ENCODE results near the gene KIAA0586.
"Not testable (repeated sequence)": the region's sequence is repeated elsewhere in the genome, so short reads cannot be mapped to it uniquely, and the experiment has no call there.

Gene KIAA0586

DNA sequence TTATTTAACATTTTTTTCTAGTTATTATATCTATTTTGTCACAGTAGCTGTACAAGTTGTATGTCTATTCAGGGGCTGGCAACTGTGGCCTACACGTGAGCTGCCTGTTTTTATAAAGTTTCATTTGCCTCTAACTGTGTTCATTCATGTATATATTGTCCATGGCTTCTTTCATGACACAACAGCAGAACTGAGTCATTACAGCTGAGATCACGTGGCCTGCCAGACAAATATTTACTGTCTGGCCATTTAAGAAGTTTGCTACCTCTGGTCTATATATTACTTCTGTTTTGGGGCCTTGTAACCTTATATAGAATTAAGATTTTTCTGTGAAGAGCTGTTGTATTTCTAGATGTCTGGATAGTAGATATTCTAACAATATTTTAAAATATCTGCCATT lies 37.9 kb downstream of the KIAA0586 start:
- DNase-seq, result no peak

DNA sequence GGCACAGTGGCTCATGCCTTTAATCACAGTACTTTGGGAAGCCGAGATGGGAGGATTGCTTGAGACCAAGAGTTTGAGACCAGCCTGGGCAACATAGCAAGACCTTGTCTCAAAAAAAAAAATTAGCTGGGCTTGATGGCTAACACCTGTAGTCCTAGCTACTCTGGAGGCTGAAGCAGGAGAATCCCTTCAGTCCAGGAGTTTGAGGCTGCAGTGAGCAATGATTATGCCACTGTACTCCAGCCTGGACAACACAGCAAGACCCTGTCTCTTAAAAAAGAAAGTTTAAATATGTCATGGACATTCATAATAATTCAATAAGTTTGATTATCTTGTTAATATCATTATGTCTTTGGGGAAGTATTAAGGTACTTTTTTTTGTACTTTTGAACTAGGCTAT lies 38.9 kb downstream of the KIAA0586 start:
- no peak for DNase-seq

DNA sequence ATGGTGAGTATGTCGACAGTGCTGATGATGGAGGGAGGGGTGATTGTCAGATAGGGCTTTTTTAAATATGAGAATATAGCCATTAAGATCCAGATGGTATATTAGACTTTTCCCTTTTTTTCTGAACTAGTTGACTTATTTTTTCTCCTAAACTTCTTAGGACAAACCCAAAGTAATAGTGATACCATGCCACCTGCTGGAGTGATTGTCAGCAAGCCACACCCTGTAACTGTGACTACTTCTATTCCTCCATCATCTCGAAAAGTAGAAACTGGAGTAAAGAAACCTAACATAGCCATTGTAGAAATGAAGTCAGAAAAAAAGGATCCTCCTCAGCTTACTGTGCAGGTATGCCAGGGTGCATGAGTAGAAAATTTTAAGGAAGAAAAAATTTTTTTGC lies 40.1 kb downstream of the KIAA0586 start:
- no peak for DNase-seq

DNA sequence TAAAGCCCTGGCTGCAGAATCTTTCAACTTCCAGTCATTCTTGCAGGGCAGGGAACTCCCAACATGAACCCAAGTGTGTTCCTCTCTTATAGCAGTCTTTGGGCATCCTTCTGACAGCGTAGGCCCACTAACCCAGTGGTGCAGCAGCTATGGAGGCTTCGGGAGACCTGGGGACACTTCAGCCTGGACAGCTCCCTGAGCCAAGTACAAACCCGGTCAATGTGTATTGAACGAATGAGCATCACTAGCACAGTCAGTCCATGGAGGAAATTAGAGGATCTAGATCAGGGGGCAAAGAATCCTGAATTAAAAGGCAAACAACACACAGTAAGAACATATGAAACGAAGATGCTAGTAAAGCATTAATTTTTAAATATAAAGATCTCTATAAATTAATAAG lies 41.8 kb downstream of the KIAA0586 start:
- DNase-seq, result no peak

DNA sequence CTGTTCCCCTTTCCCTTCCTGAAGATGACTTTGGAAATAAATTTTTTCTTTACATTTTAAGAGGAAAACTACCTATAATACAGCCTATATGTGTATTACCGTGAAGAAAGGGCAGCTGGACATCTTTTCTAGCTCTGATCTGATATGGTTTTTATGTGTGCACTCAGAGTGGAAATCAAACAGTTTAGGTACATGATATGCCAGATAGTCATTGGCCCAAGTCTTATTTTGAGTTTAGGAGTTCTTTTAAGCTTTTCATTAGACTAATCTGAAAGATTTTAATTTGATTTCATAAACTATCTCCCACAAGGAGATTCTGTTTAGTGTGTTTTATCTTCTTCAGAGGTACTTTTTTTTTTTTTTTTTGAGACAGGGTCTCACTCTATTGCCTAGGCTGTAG lies 48.8 kb downstream of the KIAA0586 start:
- no peak for DNase-seq

DNA sequence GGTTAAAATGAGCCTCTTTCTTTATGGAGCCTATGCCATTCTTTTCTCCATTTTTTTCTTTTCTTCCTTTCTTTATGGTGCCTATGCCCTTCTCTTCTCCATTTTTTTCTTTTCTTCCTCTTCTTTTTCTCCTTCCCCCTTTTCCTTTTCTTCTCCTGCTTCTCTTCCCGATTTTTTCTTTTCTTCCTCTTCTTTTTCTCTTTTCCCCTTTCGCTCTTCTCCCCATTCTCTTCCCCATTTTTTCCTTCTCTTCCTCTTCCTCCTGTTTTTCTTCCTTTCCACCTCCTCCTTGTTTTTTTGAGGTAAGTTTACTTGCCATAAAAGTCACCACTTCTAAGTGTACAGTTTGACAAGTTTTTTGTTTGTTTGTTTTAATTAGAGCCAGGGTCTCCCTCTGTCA lies 50.1 kb downstream of the KIAA0586 start:
- DNase-seq, result no peak

DNA sequence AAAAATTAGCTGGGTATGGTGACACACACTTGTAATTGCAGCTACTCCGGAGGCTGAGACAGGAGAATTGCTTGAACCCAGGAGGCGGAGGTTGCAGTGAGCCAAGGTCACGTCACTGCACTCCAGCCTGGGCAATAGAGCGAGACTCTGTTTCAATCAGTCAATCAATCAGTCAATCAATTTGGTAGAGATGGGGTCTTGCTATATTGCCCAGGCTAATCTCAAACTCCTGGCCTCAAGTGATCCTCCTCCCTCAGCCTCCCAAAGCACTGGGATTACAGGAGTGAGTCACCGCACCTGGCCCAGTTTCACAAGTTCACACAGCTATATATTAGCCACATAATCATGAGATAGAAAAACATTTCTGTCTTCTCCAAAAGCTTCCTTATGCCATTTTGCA lies 50.8 kb downstream of the KIAA0586 start:
- not testable (repeated sequence) for DNase-seq

DNA sequence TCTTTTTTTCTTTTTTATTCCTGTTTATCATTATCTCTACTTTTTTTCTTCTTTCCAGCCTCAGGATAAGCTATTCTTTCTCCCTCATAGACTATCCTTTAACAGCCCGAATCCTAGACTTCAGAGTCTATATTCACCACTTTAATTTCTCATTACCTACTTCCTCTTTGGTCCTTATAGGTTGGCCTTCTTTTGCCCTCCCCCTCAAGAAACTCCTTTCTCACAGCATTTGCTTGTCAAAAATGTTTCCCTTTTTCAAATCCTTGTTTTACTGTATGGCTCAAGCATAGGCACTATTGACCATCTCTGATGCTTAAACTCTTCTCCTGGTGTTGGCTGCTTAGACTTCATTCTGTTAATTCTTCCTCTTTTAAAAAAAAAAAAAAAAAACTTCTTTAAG lies 52.5 kb downstream of the KIAA0586 start:
- DNase-seq, result no peak

DNA sequence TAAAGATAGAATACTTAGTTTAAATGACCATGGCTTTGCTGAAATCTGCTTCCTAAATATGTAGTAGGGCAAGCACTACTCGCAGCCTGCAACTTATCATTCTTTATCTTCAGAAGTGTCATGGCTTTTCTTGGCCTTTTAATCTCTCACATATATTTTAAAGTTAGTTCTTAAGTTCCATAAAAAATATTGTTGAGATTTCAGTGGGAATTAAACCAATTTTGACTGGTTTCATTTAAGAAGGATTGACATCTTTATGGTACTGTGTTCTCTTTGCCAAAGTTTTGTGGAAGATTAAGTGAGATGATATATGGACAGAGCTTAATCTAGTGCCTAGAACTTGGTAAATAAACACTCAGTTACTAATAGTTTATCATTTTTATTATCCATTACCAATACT lies 56.7 kb downstream of the KIAA0586 start:
- no peak for DNase-seq

DNA sequence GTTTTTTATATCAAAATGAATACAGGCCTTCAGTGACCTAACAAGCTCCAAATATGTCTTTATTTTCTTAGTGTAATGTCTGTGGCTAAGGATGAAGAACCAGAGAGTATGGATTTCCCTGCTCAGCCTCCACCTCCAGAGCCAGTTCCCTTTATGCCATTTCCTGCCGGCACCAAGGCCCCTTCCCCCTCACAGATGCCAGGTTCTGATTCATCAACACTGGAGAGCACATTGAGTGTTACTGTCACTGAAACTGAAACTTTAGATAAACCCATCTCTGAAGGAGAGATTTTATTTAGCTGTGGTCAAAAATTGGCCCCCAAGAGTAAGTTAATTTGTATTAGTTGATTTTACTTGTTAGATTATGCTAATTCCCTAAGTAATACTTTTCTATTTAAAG lies 61.0 kb downstream of the KIAA0586 start:
- DNase-seq, result no peak

DNA sequence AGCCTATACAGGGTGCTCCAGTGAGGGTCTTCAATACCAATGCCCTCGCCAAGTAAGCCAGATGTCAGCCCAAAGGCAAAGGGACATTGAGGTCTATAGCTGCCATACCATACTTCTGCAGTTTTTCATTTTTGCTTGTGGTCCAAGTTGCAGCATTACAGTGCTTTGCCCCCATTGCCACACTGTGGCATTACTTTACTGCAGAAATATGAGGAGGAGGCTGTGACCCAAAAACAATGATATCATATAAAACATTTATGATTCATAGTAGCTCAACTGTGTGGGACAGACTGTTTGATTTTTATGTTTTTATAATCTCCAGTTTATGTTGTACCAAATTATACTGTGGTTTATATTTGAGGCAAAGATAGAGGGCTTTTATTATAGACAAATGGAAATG lies 64.1 kb downstream of the KIAA0586 start:
- DNase-seq, result no peak

DNA sequence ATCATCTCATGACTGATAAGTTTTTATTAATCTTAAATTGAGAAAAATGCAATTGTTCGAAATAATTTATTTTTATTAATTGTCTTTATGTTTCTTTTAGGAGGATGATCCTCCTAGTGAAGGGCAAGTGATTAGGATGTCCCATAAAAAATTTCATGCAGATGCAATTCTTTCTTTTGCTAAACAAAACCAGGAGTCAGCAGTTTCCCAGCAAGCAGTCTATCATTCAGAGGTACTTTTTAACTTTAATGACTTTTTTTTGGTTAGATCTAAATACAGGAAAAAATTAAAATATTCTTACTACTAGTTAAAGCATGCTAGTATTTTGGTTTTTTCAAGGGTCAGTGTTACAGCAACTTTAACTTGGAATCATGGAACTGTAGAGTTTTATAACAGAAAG lies 64.5 kb downstream of the KIAA0586 start:
- no peak for DNase-seq

DNA sequence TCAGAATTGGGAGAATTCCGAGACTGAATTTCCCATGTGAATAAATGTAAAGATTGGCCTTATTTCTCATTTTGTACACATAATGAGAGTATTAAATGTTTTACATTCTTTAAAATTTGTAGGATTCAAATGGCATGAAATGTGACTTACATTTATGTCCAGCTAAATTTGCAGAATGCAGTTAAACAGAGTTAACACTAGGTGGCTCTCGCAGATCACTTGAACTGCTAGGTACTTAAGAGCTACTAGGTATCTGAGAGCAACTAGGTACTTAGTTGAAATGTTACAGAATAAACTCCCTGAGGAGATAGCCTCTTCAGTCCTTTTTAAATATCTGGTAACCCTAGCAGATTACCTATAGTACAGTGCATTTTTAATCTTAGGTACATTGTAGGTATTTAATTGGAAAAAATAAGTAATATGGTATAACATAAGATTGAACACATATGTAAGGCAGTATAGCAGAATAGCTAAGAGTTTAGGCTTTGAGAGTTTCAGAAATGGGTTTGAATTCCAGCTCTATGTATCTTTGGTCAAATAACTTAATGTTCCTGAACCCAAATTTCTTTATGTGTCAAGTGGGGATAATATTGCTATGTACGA lies 73.8 kb downstream of the KIAA0586 start:
- DNase-seq, result peak; percentile 42 to 60

DNA sequence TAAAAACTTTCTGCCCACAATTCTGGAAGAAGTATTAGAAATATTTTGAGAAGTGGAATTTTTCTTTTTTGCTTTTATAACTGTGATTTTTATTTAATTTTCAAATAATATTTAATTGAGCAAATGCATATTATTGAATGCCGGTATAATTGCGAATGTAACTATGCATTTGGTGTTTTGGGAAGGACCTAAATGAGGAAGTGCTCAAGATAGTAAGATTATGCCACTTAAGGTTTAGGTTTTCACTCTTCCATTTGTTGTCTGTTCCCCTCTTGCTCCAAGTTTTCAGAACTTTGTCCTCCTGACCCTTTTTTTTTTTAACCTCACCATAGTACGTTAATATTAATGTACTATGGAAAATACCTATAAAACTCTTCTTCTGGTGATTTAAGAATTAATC lies 85.8 kb downstream of the KIAA0586 start:
- no peak for DNase-seq

DNA sequence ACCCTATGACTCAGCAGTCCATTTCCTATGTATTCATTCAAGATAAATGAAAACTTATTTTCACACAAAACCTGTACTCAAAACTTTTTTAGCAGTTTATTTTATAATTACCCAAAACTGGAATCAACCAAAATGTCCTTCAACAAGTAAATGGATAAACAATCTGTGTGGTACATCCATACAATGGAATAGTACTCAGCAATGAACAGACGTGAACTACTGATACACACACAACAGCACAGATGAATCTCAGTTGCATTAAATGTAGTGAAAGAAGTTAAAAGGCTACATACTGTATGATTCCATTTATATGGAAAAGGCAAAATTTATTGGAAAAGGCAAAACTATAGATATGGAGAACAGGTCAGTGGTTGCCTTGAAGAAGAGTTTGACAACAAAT lies 90.1 kb downstream of the KIAA0586 start:
- DNase-seq, result no peak

DNA sequence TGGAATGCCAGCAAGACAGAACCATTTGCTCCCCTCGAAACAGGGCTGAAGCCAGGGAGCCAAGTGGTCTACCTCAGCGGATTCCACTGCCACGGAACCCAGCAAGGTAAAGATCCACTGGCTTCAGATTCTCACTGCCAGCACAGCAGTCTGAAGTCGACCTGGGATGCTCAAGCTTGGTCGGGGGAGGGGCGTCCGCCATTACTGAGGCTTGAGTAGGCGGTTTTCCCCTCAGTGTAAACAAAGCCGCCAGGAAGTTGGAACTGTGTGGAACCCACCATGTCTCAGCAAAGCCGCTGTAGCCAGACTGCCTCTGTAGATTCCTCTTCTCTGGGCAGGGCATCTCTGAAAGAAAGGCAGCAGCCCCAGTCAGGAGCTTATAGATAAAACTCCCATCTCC lies 98.2 kb downstream of the KIAA0586 start:
- not testable (repeated sequence) for DNase-seq

DNA sequence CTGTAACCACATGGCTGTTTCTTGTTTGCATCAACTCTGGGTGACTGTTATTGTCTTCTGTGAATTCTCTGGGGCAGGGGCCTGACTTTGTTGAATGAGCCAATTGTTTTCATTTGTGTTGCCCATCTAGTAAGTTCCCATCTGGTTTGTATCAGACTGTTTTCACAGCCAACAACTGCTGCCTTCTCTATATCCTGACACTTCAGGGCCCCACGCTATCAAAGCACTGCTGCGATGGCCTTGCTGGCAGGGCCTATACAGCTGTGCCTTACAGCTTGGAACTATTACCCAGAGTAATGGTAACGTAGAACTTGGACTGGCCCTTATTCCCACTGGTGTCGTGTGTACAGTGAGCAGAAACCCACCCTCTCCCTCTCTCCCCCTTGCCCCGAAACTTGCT lies 105.9 kb downstream of the KIAA0586 start:
- DNase-seq, result no peak

DNA sequence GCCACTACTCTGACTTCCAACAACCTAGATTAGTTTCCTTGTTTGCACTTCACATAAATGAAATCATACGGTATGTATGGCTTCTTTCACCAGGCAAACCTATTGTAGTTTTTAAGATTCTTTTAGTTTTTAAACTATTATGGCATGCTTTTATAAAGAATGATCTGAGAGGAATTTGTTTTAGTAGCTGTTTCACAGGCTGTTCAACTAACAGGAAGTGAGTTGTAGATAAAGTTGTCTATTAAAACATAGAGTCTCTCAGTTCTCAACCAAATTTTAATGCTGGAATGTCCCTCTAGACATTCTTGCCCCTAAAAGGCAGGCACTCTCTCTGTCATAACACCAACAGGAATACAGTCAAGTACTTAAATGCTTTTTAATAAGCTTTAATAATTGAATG lies 107.5 kb downstream of the KIAA0586 start:
- DNase-seq, result no peak

DNA sequence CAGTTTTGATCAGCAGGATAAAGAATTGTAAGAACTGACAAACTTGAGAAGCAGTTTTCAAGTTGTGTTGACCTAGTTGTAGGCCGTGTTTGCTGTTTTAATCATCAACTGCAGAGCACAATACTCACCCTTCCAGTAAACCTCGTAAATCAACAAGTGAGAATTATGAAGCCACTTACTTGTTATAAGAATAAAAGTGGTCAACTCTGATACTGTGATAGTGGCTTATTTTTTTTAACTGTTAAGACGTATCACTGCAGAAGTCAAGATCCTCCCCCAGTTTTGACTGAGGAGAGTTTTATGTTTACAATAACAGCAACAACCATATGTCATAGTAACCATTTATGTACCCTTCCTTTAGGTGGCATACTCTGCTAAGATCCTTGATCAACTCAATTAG lies 109.5 kb downstream of the KIAA0586 start:
- DNase-seq, result no peak

DNA sequence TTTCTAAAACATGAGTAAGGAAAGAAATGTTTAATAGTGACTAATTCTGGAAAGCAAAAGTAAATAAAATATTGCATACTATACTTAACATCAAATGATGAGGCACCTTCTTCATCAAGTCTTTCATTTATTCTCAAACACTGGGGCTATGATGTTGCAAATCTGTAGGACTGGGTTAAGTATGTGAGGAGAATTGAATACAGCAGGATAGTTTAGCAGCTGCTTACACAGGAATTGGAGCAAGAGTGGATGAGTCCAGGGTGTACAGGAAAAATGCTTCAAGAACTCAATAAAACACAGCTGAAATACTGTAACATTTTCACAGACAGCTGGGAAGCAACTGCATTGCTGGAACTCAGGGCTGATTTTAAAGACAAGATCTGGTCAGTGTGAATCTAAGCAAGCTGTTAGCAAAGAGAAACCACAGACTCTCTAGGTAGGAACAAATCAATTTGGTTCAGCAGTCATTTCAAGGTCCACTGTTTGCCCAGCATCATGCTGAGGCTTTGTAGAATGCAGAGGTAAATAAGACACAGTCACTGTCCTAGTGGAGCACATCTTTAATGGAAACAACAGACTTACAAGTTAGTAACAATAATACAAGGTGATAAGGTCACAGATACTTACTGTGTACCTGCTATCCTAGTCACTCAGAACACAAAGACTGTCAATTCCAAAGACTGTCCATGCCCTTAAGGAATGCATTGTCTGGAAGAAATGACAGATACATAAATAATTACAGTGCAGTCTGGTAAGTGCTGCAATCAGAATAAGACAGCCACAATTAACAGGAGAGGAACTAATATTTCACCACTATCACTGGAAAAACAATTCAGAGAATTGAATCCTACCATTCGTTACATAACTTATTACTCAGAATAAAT lies 113.5 kb downstream of the KIAA0586 start:
- peak; percentile 53 to 78 for DNase-seq

DNA sequence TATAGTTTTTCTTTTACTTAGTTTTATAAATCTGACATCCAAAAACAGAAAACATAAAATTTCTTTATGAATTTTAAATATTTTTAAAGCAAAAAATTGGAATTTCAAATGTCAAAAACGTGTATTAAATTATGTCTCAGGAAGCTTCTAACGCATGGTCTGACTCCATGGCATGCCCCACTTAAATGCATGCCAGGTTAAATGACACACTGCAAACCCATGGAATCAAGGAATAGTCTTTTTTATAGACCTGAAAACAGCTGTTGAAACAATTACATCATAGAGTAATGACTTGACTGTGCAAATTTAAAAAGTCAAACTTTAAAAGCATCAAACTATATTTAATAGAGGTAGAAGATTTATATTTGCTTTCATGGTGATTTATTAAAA lies 114.1 kb downstream of the KIAA0586 start:
- peak; percentile 23 to 37 for DNase-seq

DNA sequence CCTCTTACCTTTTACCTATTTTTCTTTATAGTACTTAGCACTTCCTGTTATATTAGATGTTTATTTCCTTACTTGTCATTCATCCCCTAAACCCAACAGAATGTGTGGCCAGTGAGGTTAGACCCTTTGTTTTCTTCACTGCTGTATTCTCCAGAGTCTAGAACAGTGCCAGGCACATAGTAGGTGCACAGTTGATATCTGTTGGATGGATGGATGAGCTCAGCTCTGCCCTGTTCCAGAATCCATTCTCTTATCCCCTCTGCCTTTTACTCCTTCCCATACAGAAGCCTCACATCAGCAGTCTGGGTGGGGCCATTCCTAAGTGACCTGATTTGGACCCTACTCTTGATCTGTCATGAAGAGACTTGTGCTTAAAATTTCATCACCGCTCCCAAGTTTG lies 115.7 kb downstream of the KIAA0586 start:
- DNase-seq, result no peak

DNA sequence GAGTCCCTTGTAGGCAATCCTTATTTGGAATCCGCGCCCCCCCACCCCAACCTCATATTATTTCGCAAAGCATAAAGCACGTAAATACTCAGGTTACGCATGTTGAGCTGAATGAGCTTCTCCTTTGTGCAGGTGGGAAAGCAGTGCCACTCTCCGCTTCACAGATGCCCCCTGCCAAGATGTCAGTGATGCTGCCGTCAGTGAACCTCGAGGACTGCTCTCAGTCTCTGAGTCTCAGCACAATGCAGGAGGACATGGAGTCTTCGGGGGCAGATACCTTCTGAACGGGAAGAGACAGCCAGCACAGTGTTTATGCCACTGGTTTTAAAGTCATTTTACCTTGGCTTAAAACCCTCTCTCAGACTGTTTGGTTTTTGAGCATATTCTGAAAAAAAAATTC lies 120.1 kb downstream of the KIAA0586 start:
- no peak for DNase-seq

DNA sequence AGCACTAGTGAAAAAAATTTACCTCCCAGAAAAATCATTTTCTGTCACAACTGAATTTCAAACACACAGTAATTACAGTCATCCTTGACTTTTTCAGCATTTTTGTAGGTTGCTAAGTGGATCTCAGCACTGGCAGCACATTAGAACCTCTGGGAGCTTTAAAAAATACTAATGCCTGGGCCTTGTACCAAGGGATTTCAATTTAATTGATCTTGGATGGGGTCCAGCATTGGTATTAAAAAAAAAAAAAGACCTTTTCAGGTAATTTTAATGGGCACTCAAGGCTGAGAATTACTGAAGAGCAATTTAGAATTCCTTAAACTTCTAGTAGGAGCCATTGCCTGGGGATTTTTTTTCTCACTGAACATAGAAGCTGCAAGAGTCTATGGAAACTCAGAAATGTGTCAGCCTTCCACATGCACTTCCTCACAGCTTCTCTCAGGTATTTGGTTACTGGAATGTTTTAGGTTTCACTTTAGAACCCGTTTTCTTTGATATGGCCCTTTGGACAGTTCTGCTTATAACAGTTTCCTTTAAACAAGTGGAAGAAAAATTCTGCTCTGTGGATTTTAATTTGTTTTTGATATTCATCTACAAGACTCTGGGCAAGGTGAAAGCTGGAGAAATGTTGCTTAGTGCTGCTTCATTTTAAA lies 121.7 kb downstream of the KIAA0586 start:
- no peak for DNase-seq
